GM12878 (cell line): ENCODE results near the gene SEC31B. TPM values are rescaled to one million over a fixed set of nuclear protein-coding genes. Genes with fewer than 3 reads are reported as not detected.

Source experiments
- EGR1 ChIP-seq, 2 experiments: IDR thresholded peaks; 1 replicate in 1 of 2; 2 replicates in 1 of 2; pipeline ENCODE4 v1.6.1; 2011 to 2012; ENCODE audit warnings: low read depth in 2 of 2, low read length in 2 of 2, borderline replicate concordance in 1 of 2, mild to moderate bottlenecking in 1 of 2, moderate library complexity in 1 of 2
- FOS ChIP-seq: IDR thresholded peaks from 3 replicates; pipeline ENCODE4 v1.6.1; 2011; ENCODE audit warnings: borderline replicate concordance; ENCODE audit not compliant: insufficient read length; ENCODE audit errors: extremely low read depth
- FOXM1 ChIP-seq: IDR thresholded peaks from 2 replicates; pipeline ENCODE4 v1.6.1; 2012; ENCODE audit warnings: low read depth, mild to moderate bottlenecking, inconsistent platforms, low read length, moderate library complexity
- GABPA ChIP-seq: IDR thresholded peaks from 2 replicates; pipeline ENCODE4 v1.6.1; 2014; ENCODE audit warnings: antibody characterized with exemption, low read depth, mild to moderate bottlenecking, inconsistent platforms
- MLLT1 ChIP-seq: fragments of 450-650 bp; IDR thresholded peaks from 2 replicates; pipeline ENCODE4 v1.6.1; 2016; ENCODE audit warnings: mild to moderate bottlenecking
- NR2C1 ChIP-seq: fragments of 450-650 bp; IDR thresholded peaks from 2 replicates; pipeline ENCODE4 v1.6.1; 2017; ENCODE audit warnings: antibody characterized with exemption, mild to moderate bottlenecking, moderate library complexity
- POLR2AphosphoS5 ChIP-seq: IDR thresholded peaks from 2 replicates; pipeline ENCODE4 v1.6.1; 2011; ENCODE audit warnings: mild to moderate bottlenecking, low read length, inconsistent platforms
- RFX5 ChIP-seq: IDR thresholded peaks from 2 replicates; pipeline ENCODE4 v1.6.1; 2011; ENCODE audit warnings: low read depth, low read length, improper control_type of control experiment
- SMAD1 ChIP-seq: fragments of 450-650 bp; IDR thresholded peaks from 2 replicates; pipeline ENCODE4 v1.6.1; 2018; ENCODE audit warnings: mild to moderate bottlenecking, low read depth; ENCODE audit not compliant: partially characterized antibody
- USF2 ChIP-seq: IDR thresholded peaks from 2 replicates; pipeline ENCODE4 v1.6.1; 2011; ENCODE audit warnings: low read depth, low read length, improper control_type of control experiment, borderline replicate concordance
- YBX1 ChIP-seq: fragments of 450-650 bp; IDR thresholded peaks from 2 replicates; pipeline ENCODE4 v1.6.1; 2016; ENCODE audit warnings: antibody characterized with exemption
- ZBTB33 ChIP-seq: fragments of 450-650 bp; IDR thresholded peaks from 2 replicates; pipeline ENCODE4 v1.6.1; 2017; ENCODE audit warnings: mild to moderate bottlenecking
- polyA plus RNA-seq, 11 experiments: library from polyadenylated mRNA; depleted of rRNA in 4 of 11; unstranded in 6 of 11; stranded (reverse) in 5 of 11; fragments of >200 nt; fragmentation: Nextera tagmentation in 4 of 11; fragmentation: Illumina TruSeq in 1 of 11; extraction: Ambion mirVana in 4 of 11; extraction: Trizol in 1 of 11; gene quantifications; 1 replicate in 1 of 11; 2 replicates in 10 of 11; pipeline versions ENCODE4 v1.2.1 to v1.2.3, GENCODE V29; 2011 to 2016; ENCODE audit warnings: inconsistent platforms in 2 of 11, missing spikeins in 2 of 11, low read depth in 1 of 11
- total RNA-seq, 4 experiments: library from RNA; depleted of rRNA in 3 of 4; stranded (reverse); fragments of >200 nt in 3 of 4; fragmentation: Illumina TruSeq in 1 of 4; extraction: Trizol in 1 of 4; gene quantifications; 2 replicates each; pipeline versions ENCODE4 v1.2.1 to v1.2.3, GENCODE V29; 2013 to 2021

The SEC31B gene
- total and polyA plus RNA-seq, 10 of the 15 experiments (the other 5 are each of a cell fraction or from before 2014, with no cell fraction given), result 3.4 to 24.3 (median 9.9) TPM

GRCh38 chr10:100490531-100490930 is 29.1 kb downstream of the SEC31B start (continued):
- no peak for TF ChIP-seq MLLT1
- no peak for TF ChIP-seq YBX1
- no peak for TF ChIP-seq GABPA
- no peak for TF ChIP-seq FOXM1
- TF ChIP-seq ZBTB33, result no peak
- no peak for TF ChIP-seq EGR1 (IDR thresholded peaks at IDR 0.05; ENCODE audit: borderline replicate concordance in 1 of 2, low read depth in 2 of 2, low read length in 2 of 2)
- no peak for TF ChIP-seq SMAD1
- TF ChIP-seq FOS, result no peak
- no peak for TF ChIP-seq USF2
- no peak for TF ChIP-seq NR2C1
- TF ChIP-seq RFX5, result no peak
- TF ChIP-seq POLR2AphosphoS5, result no peak
